B cell (primary cell): Measurements from ENCODE around the gene MBTPS2.

Experiments
- EZH2 ChIP-seq: IDR thresholded peaks from 2 replicates; pipeline ENCODE4 v1.6.1; 2012; ENCODE audit warnings: borderline replicate concordance, low read depth, mild to moderate bottlenecking, moderate library complexity, low read length; ENCODE audit not compliant: insufficient read depth, poor library complexity, severe bottlenecking
- TF ChIP-seq, protein P1 (sequence below): fragments of 200-600 bp; IDR thresholded peaks from one replicate; pipeline ENCODE4 v1.8.0; 2022; ENCODE audit warnings: antibody characterized with exemption, mild to moderate bottlenecking

DNA sequence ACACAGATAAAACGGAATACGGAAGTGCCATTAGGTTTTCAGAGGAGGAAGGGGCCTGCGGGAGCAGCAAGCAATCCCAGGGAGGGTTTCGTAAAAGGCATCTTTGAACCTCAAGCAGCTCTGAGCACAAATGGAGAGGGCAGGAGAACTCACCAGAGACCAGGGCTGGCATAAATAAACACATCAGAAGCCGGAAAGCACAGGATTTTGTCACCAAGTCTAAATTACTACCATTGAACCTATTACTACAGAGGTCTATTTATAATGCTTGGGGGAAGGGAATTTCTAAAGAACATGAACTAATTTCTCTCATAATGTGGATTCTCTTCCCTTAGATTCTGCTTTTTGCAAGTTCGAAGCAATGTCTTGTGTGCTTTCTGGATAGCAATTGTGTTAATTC, 39.6 kb upstream of the MBTPS2 start:
- TF ChIP-seq, protein P1, sequence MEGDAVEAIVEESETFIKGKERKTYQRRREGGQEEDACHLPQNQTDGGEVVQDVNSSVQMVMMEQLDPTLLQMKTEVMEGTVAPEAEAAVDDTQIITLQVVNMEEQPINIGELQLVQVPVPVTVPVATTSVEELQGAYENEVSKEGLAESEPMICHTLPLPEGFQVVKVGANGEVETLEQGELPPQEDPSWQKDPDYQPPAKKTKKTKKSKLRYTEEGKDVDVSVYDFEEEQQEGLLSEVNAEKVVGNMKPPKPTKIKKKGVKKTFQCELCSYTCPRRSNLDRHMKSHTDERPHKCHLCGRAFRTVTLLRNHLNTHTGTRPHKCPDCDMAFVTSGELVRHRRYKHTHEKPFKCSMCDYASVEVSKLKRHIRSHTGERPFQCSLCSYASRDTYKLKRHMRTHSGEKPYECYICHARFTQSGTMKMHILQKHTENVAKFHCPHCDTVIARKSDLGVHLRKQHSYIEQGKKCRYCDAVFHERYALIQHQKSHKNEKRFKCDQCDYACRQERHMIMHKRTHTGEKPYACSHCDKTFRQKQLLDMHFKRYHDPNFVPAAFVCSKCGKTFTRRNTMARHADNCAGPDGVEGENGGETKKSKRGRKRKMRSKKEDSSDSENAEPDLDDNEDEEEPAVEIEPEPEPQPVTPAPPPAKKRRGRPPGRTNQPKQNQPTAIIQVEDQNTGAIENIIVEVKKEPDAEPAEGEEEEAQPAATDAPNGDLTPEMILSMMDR, result no peak
- TF ChIP-seq EZH2, result no peak
